SU-DHL-6 (cell line): ENCODE results near the gene RHOBTB3.

ENCODE experiments used
- H2AFZ ChIP-seq: fragments of 200-600 bp; sonication (generic); 2 replicates; pipeline ENCODE4 v1.6.1; 2014; ENCODE audit warnings: low read depth, mild to moderate bottlenecking, moderate library complexity, mixed read lengths, antibody characterized with exemption, low read length; ENCODE audit not compliant: severe bottlenecking
- H3F3A ChIP-seq: fragments of 200-600 bp; shearing (Covaris generic); 2 replicates; pipeline ENCODE4 v1.6.0; 2016; ENCODE audit warnings: antibody characterized with exemption, mild to moderate bottlenecking; ENCODE audit not compliant: insufficient read depth
- H3K27ac ChIP-seq: fragments of 200-600 bp; sonication (generic); 2 replicates; pipeline ENCODE4 v1.5.1; 2016; ENCODE audit warnings: low read depth, mild to moderate bottlenecking, low read length, moderate library complexity, mixed read lengths
- H3K27me3 ChIP-seq: fragments of 200-600 bp; sonication (generic), shearing (Covaris generic); 2 replicates; pipeline ENCODE4 v1.6.0; 2014; ENCODE audit warnings: mild to moderate bottlenecking, low read length
- H3K36me3 ChIP-seq: fragments of 200-600 bp; sonication (generic); 2 replicates; pipeline ENCODE4 v1.6.1; 2014; ENCODE audit warnings: mild to moderate bottlenecking, low read length, mixed read lengths
- H3K4me2 ChIP-seq: fragments of 300-600, 200-600 bp; shearing (Covaris generic), sonication (generic); 2 replicates; pipeline ENCODE4 v1.6.0; 2014; ENCODE audit warnings: low read length, low read depth, mild to moderate bottlenecking; ENCODE audit not compliant: poor library complexity, severe bottlenecking
- H3K4me3 ChIP-seq: fragments of 200-600 bp; sonication (generic); 2 replicates; pipeline ENCODE4 v1.5.1; 2014; ENCODE audit warnings: antibody characterized with exemption, low read length, mild to moderate bottlenecking, mixed read lengths; ENCODE audit not compliant: insufficient read depth, poor library complexity, severe bottlenecking
- H3K79me2 ChIP-seq: fragments of 200-600 bp; sonication (generic); 2 replicates; pipeline ENCODE4 v1.6.1; 2014; ENCODE audit warnings: mild to moderate bottlenecking, low read length, moderate library complexity; ENCODE audit not compliant: insufficient read depth
- H3K9ac ChIP-seq: fragments of 200-600 bp; sonication (generic); 2 replicates; pipeline ENCODE4 v1.7.0; 2014; ENCODE audit warnings: mild to moderate bottlenecking, low read length
- H3K9me2 ChIP-seq: fragments of 200-600 bp; sonication (generic); replicated peaks from 2 replicates; pipeline ENCODE4 v1.6.1; 2014; ENCODE audit warnings: low read length; ENCODE audit not compliant: insufficient read depth
- H3K9me3 ChIP-seq: fragments of 200-600 bp; sonication (generic); 2 replicates; pipeline ENCODE4 v1.6.1; 2014; ENCODE audit warnings: low read length, mixed read lengths; ENCODE audit not compliant: insufficient read depth
- H4K20me1 ChIP-seq: fragments of 200-600 bp; sonication (generic); 2 replicates; pipeline ENCODE4 v1.6.1; 2014; ENCODE audit warnings: low read depth, mild to moderate bottlenecking, antibody characterized with exemption, low read length, moderate library complexity, mixed read lengths
- EZH2phosphoT487 ChIP-seq: fragments of 200-600 bp; sonication (generic), shearing (Covaris generic); conservative IDR thresholded peaks from 2 replicates; pipeline ENCODE4 v1.6.1; 2018; ENCODE audit warnings: mild to moderate bottlenecking, antibody characterized with exemption, low read length, moderate library complexity, mixed read lengths
- TF ChIP-seq, protein P1 (sequence below): fragments of 200-600 bp; sonication (generic); IDR thresholded peaks from one replicate; pipeline ENCODE4 v1.5.1; 2017; ENCODE audit warnings: antibody characterized with exemption, mild to moderate bottlenecking, low read length, moderate library complexity; ENCODE audit not compliant: insufficient read depth, poor library complexity, severe bottlenecking

The RHOBTB3 gene

DNA sequence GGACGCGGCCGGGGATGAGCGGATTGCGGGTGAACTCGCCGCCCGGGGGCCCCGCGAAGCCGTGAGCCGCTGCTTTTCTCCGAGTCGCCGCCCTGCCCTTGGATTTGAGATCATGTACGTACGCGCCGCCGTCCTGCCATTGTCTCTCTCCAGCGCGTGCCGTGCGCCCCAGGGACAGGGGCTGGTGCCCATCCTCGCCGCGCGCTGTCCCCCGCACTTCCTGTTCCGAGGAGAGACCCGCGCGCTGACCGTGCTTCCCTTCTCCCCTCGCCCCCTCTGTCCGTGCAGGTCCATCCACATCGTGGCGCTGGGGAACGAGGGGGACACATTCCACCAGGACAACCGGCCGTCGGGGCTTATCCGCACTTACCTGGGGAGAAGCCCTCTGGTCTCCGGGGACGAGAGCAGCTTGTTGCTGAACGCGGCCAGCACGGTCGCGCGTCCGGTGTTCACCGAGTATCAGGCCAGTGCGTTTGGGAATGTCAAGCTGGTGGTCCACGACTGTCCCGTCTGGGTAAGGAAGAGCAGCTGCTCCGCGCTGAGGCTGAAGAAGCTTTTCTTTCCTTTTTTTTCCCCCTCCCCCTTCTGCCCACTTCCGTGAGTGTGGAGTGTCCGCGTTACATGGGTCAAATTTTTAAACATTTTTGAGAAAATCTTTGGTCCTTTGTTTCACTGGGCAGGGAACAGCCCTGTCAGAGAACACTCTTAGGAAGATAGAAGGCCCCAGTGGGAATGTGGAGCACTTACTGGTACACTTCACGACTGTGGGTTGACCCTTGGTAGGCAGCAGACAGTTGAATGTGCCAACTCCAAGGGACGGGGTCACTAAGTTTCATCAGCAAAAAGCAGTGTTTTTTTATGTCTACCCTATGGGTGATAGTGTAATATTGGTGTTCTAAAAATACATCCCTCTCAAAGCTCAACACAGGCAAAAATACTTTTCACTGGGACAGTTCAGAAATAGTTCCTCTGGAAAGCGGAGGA is 727 bp downstream of the RHOBTB3 start:
- Histone ChIP-seq H4K20me1 (no peaks in the 10 kb centered on the region), H3K27ac (no peak overlapping the region), H3K9me2 (no peaks in the 10 kb centered on the region), H3K79me2 (no peaks in the 10 kb centered on the region), H3K36me3 (no peaks in the 10 kb centered on the region), H3F3A (no peaks in the 10 kb centered on the region), H3K27me3 (no peaks in the 10 kb centered on the region), H2AFZ (peak overlapping the region; percentile 50), H3K9me3 (no peaks in the 10 kb centered on the region), H3K9ac (peak overlapping the region; percentile 28; the same call in 1 of the 2 replicates), H3K4me2 (peak overlapping the region; percentile 47), H3K4me3 (peak overlapping the region; percentile 39)
- no peak for TF ChIP-seq EZH2phosphoT487
- TF ChIP-seq, protein P1, sequence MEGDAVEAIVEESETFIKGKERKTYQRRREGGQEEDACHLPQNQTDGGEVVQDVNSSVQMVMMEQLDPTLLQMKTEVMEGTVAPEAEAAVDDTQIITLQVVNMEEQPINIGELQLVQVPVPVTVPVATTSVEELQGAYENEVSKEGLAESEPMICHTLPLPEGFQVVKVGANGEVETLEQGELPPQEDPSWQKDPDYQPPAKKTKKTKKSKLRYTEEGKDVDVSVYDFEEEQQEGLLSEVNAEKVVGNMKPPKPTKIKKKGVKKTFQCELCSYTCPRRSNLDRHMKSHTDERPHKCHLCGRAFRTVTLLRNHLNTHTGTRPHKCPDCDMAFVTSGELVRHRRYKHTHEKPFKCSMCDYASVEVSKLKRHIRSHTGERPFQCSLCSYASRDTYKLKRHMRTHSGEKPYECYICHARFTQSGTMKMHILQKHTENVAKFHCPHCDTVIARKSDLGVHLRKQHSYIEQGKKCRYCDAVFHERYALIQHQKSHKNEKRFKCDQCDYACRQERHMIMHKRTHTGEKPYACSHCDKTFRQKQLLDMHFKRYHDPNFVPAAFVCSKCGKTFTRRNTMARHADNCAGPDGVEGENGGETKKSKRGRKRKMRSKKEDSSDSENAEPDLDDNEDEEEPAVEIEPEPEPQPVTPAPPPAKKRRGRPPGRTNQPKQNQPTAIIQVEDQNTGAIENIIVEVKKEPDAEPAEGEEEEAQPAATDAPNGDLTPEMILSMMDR, result no peak

DNA sequence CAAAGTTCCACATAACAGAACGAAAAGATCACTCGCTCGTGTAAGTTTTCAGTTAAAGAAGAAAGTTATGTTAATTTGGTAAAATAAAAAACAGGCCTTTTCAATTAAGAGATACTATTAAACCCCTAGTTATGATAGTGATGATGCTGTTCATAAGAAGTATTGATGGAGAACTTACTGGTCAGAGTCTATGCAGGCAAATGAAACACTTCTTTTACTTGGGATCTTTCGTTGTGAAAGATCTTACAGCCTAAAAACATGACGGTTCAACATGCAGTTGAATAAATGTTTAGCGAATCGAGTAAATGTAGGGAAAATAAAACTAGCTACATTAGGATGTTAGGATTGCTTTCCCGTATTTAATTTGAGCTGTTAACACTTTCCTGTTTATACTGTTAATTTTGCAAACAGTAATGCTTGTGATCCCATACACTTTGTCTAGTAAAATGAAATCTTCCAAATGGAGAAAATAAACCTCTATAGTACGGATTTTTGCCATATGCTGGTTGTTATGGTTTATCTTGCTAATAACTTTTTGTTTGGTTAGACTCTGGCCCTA is 2.0 kb downstream of the RHOBTB3 start:
- H3K9me2 ChIP-seq, result no peaks in the 10 kb centered on the region
- H3K79me2 ChIP-seq, result no peaks in the 10 kb centered on the region
- H3K27me3 ChIP-seq, result no peaks in the 10 kb centered on the region
- no peaks in the 10 kb centered on the region for H4K20me1 ChIP-seq
- no peak overlapping the region for H3K9ac ChIP-seq
- no peak overlapping the region for H3K4me2 ChIP-seq
- no peaks in the 10 kb centered on the region for H3F3A ChIP-seq
- no peak overlapping the region for H3K27ac ChIP-seq
- no peak for TF ChIP-seq EZH2phosphoT487
- TF ChIP-seq, protein P1, result no peak
- H2AFZ ChIP-seq, result no peak overlapping the region
- H3K36me3 ChIP-seq, result no peaks in the 10 kb centered on the region
- H3K4me3 ChIP-seq, result no peak overlapping the region
- H3K9me3 ChIP-seq, result no peaks in the 10 kb centered on the region

DNA sequence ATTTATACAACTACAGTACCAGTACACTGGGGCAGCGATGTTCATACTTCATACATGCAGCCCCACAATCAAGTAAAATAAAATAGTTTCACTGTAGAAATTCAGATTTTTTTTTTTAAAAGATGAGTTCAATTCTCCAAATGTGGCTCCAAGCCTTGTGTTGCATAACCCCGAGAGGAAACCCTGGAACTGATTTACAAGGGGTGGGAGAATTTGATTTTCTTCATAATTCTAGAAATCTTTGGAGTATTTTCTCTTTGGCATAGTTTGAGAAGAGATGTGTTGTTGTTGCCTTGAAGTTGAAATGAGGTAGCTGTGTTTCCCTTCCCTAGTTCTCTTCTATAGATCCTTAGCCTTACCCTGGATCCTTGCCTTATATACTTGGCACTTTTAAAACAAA is 3.1 kb downstream of the RHOBTB3 start:
- no peaks in the 10 kb centered on the region for H4K20me1 ChIP-seq
- TF ChIP-seq EZH2phosphoT487, result no peak
- TF ChIP-seq, protein P1, result no peak
- no peaks in the 10 kb centered on the region for H3K27me3 ChIP-seq
- H3K9me3 ChIP-seq, result no peaks in the 10 kb centered on the region
- H3K36me3 ChIP-seq, result no peaks in the 10 kb centered on the region
- no peak overlapping the region for H2AFZ ChIP-seq
- H3K4me3 ChIP-seq, result no peak overlapping the region
- H3K27ac ChIP-seq, result no peak overlapping the region
- no peak overlapping the region for H3K4me2 ChIP-seq
- no peak overlapping the region for H3K9ac ChIP-seq
- no peaks in the 10 kb centered on the region for H3F3A ChIP-seq
- no peaks in the 10 kb centered on the region for H3K79me2 ChIP-seq
- no peaks in the 10 kb centered on the region for H3K9me2 ChIP-seq
